Neural crest cell (in vitro differentiated cells): ENCODE data around the gene SASH1. TPM values are rescaled to one million over a fixed set of nuclear protein-coding genes. Genes with fewer than 3 reads are reported as not detected.

Experiments
- DNase-seq: peaks from one replicate; pipeline ENCODE4 v3.0.0; 2021; ENCODE audit warnings: low read depth, mixed read lengths, low spot score
- H3K27ac Mint-ChIP-seq: one replicate; pipeline ENCODE4 v1.8.0; 2021; ENCODE audit warnings: mild to moderate bottlenecking, mixed read lengths; ENCODE audit not compliant: unreplicated experiment
- H3K27me3 Mint-ChIP-seq: 2 replicates; pipeline ENCODE4 v1.8.0; 2021; ENCODE audit warnings: low read depth, mild to moderate bottlenecking, mixed read lengths
- H3K36me3 Mint-ChIP-seq: 2 replicates; pipeline ENCODE4 v1.8.0; 2021; ENCODE audit warnings: low read depth, mild to moderate bottlenecking, mixed read lengths
- H3K4me1 Mint-ChIP-seq: 2 replicates; pipeline ENCODE4 v1.8.0; 2021; ENCODE audit warnings: mixed read lengths
- H3K4me3 Mint-ChIP-seq: one replicate; pipeline ENCODE4 v1.8.0; 2021; ENCODE audit warnings: mild to moderate bottlenecking, mixed read lengths
- H3K9me3 Mint-ChIP-seq: 2 replicates; pipeline ENCODE4 v1.8.0; 2021; ENCODE audit warnings: mixed read lengths
- CTCF ChIP-seq: fragments of 200-600 bp; sonication (generic); conservative IDR thresholded peaks from 2 replicates; pipeline ENCODE4 v1.5.0; 2021; ENCODE audit warnings: antibody characterized with exemption, mild to moderate bottlenecking
- total RNA-seq: library from RNA; stranded (reverse); gene quantifications from 2 replicates; pipeline ENCODE4 v1.2.1, GENCODE V29; 2021

SASH1 gene
- total RNA-seq, 1 donor from 2014 or later, result 90.0 TPM

- peak; percentile 88 for DNase-seq
- Mint-ChIP-seq H3K9me3 (peaks cover 9% of the 10 kb centered on the region), H3K4me1 (peaks cover 14% of the 10 kb centered on the region), H3K27me3 (no peaks in the 10 kb centered on the region), H3K36me3 (peaks cover 11% of the 10 kb centered on the region), H3K4me3 (peak overlapping the region; percentile 72), H3K27ac (no peak overlapping the region)
- TF ChIP-seq CTCF, result peak; percentile 99
Observed at GRCh38 chr6:148559848-148560433, 217.3 kb downstream of the SASH1 start.

- TF ChIP-seq CTCF, result no peak
- peaks cover 3% of the 10 kb centered on the region for H3K36me3 Mint-ChIP-seq
- no peak overlapping the region for H3K4me3 Mint-ChIP-seq
- no peaks in the 10 kb centered on the region for H3K27me3 Mint-ChIP-seq
- peaks cover 4% of the 10 kb centered on the region for H3K9me3 Mint-ChIP-seq
- H3K4me1 Mint-ChIP-seq, result peaks cover 5% of the 10 kb centered on the region
- H3K27ac Mint-ChIP-seq, result no peak overlapping the region
- no peak for DNase-seq
Observed at GRCh38 chr6:148561629-148562028, 219.0 kb downstream of the SASH1 start.

- H3K27ac Mint-ChIP-seq, result no peak overlapping the region
- no peak for TF ChIP-seq CTCF
- no peak overlapping the region for H3K4me3 Mint-ChIP-seq
- H3K36me3 Mint-ChIP-seq, result peaks cover 2% of the 10 kb centered on the region
- no peak for DNase-seq
- H3K4me1 Mint-ChIP-seq, result peaks cover 5% of the 10 kb centered on the region
- no peaks in the 10 kb centered on the region for H3K27me3 Mint-ChIP-seq
- peaks cover 4% of the 10 kb centered on the region for H3K9me3 Mint-ChIP-seq
Observed at GRCh38 chr6:148563066-148563465, 220.4 kb downstream of the SASH1 start.

GRCh38 chr6:148564494-148565035, 221.9 kb downstream of the SASH1 start:
- H3K4me3 Mint-ChIP-seq, result no peak overlapping the region
- H3K27ac Mint-ChIP-seq, result no peak overlapping the region
- TF ChIP-seq CTCF, result no peak
- DNase-seq, result no peak
- H3K27me3 Mint-ChIP-seq, result no peaks in the 10 kb centered on the region
- peaks cover 5% of the 10 kb centered on the region for H3K4me1 Mint-ChIP-seq
- H3K36me3 Mint-ChIP-seq, result peaks cover 2% of the 10 kb centered on the region
- H3K9me3 Mint-ChIP-seq, result peaks cover 4% of the 10 kb centered on the region

GRCh38 chr6:148565321-148565926, 222.8 kb downstream of the SASH1 start:
- DNase-seq, result no peak
- no peak for TF ChIP-seq CTCF
- Mint-ChIP-seq H3K9me3 (peaks cover 1% of the 10 kb centered on the region), H3K4me3 (no peak overlapping the region), H3K27ac (no peak overlapping the region), H3K4me1 (peaks cover 4% of the 10 kb centered on the region), H3K27me3 (no peaks in the 10 kb centered on the region), H3K36me3 (no peaks in the 10 kb centered on the region)
